Left renal cortex interstitium (tissue), 4 donors: ENCODE measurements around the gene ATXN1. TPM values are rescaled to one million over a fixed set of nuclear protein-coding genes. Genes with fewer than 3 reads are reported as not detected.

Experiments used
- DNase-seq, 4 donors: peaks; one replicate each; pipeline ENCODE4 v3.0.0-alpha.2; 2013; ENCODE audit warnings: low read depth in 4 of 4, low spot score in 2 of 4, missing footprints in 1 of 4
- polyA plus RNA-seq, 4 donors: library from polyadenylated mRNA; unstranded; fragments of 120-200 nt; gene quantifications; one replicate each; pipeline ENCODE4 v1.2.1, GENCODE V29; 2013; ENCODE audit not compliant: insufficient read length in 4 of 4

ATXN1 gene
- polyA plus RNA-seq, 4 donors = 17.0 to 23.0 (median 19.4) TPM

- no peak for DNase-seq
Measured at GRCh38 chr6:16361121-16361520, 400.1 kb downstream of the ATXN1 start.

GRCh38 chr6:16360365-16360764, 400.9 kb downstream of the ATXN1 start:
- no peak for DNase-seq

DNA sequence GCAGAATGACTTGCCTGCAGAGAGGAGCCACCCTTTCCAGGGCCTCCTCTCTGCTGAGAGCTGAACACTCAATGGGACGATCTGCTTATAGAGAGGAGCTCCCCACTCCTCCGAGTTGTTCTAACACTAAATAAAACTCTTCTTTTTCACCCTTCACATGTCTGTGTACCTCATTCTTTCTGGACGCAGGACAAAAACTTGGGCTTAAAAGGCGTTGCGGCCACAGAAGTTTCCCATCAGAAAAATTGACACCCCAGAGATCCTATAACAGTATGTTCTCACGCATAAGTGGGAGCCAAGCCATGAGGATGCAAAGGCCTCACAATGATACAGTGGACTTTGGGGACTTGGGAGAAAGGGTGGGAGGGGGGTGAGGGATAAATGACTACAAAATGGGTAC, 401.7 kb downstream of the ATXN1 start:
- no peak for DNase-seq

DNA sequence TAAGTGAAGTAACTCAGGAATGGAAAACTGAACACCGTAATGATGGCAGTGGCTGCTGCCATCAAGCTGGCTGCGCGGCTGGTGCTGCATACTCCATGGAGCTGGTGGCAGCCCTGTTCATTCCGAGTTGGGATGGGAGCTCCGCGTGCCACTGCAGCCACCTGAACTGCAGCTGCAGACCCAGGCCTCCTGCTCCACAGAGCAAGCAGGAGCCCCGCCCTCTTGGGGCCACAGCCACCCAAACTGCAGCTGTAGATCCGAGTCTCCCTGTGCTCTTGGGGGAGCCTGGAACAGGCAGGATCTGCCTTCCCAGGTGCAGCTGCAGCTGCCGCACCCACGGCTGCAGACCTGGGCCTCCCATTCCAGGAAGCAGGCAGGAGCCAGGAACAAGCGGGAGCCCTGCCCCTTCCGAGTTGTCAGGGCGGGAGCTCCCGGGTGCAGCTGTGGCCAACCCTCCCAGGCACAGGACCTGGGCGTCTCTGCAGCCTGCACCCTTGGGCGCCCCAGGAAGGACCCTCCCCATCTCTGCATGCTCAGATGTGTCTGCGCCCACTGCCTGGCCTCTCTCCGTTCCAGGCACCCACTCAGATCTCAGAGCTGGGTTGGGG, 402.6 kb downstream of the ATXN1 start:
- DNase-seq = no peak

DNA sequence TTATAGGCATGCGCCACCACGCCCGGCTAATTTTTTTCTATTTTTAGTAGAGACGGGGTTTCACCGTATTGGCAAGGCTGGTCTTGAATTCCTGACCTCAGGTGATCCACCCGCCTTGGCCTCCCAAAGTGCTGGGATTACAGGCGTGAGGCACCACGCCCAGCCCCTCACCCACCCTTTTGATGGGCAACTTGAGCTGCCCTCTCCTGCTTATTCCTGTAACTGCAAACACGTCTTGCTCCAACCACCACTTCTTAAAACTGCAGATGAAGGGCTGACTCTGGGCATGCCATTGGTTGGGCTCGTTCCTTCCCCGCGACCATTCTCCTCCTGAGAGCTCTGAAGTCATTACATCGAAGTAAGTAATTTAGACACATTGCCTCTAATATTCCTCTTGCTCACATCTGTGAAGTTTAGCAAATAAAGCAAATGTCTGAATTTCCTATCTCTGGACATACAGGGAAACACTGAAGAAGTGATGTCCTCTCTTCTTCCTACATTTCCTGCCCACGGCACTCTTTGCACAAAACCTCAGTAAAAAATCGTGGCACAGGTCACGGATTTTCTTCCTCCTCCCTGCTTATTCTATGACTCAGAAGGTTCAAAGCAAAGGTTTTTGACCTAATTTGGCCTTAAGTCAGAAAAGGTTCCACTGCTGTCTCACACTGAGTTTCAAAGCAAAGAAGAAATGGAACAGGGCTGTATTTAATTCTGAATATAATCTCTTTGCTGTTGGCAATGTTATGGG, 405.4 kb downstream of the ATXN1 start:
- DNase-seq = no peak

- DNase-seq = no peak
Measured at GRCh38 chr6:16355238-16355637, 406.0 kb downstream of the ATXN1 start.

DNA sequence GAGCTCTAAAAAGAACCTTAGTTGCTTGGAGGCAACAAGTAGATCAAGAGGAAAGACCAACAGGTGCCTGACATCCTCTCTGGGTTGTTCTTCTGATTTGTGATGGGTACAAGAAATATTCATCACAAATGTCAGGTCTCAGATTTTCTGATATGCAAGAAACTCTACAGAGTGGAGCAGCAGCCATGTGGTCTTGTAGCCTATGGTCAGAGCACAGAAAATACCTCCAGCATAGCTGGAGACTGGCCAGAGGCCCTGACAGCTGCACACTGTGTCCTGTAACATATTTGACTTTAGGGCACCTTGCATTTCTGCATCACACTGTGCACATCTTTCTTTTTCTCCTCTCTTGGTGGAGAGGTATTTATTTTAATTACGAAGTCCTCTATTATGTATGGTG, 406.6 kb downstream of the ATXN1 start:
- DNase-seq = no peak

- no peak for DNase-seq
Measured at GRCh38 chr6:16352821-16353438, 408.3 kb downstream of the ATXN1 start.

DNA sequence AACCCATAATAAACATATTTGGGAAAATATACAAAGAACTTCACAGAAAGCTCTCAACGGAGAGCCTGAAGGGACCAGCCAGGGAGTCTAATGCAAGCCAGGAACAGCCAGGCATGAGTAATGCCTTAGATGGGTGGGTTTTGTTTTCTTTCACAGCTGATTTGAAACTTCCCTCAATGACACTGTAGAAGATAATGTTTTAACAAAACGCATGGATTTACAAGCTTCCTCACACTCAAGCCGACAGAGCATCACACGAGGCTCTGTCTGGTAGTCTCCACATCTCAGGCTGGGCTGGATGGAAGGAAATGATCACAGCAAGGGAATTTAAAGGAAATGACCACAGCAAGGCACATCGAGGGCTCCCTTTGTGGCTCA, 409.0 kb downstream of the ATXN1 start:
- no peak for DNase-seq

- DNase-seq = no peak
Measured at GRCh38 chr6:16349544-16349943, 411.7 kb downstream of the ATXN1 start.

GRCh38 chr6:16346831-16347230, 414.4 kb downstream of the ATXN1 start:
- DNase-seq = no peak

- no peak for DNase-seq
Measured at GRCh38 chr6:16345449-16346330, 415.6 kb downstream of the ATXN1 start.

DNA sequence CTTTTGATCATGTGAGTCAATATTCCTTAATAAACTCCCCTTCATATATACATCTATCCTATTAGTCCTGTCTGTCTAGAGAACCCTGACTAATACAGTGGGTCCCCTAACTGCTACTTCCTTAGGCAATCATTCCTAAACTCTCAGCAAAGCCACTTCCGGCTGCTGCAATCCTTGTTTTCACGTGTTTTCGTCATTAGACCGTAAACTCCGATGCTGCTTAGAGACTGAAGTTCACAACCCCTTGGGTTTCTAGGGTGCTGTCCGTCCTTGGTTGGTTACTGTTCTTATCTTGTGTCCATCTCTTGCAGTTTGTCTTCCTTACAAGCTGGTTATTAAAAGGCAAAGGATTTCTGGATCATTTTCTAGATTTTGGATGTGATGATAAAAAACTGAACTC, 416.5 kb downstream of the ATXN1 start:
- DNase-seq = no peak

GRCh38 chr6:16343593-16343992, 417.7 kb downstream of the ATXN1 start:
- no peak for DNase-seq

DNA sequence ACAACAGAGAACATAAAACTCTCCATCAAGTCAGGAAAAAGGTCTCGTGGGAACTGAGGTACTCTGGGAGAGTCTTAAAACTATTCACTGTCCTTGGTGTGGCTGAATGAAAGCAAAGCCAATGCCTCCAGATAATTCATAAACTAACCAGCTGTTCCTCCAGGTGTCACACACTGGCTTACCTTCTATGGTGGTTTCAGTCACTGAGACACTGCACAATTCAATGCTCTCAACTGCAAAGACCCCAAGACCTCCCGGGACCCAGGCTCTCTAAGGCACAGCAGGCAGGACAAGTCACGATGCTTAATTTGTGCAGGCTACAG, 422.0 kb downstream of the ATXN1 start:
- DNase-seq = no peak

DNA sequence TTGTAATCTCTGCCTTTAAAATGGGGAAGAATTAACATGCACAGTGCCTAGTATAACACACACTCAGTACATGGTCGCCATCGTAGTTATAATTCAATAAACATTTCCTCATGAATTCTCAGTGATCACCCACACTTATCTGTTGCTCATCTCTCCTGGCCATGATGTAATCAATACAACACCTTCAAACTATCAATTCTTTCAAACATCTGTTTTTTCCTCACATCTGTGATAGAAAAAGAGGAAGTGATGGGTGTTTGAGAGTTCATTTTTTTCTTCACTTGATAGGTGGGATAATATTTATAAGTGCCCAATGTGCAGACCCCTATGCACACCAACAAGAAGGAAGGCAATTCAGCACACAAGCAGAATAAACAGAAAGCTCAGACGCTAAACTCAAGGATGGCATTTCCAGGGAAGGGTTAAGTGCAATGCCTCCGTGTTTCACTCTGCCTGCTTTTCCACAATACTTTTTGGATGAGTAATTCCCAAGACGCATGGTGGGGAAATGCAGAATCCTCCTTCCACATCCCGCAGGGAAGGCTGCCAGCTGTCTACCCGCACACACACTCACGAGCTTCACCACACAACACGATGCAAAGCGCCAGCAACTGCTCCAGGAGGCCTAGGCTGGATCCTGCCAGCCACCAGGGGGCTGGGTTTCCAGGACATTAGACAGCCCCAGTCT, 422.5 kb downstream of the ATXN1 start:
- no peak for DNase-seq

DNA sequence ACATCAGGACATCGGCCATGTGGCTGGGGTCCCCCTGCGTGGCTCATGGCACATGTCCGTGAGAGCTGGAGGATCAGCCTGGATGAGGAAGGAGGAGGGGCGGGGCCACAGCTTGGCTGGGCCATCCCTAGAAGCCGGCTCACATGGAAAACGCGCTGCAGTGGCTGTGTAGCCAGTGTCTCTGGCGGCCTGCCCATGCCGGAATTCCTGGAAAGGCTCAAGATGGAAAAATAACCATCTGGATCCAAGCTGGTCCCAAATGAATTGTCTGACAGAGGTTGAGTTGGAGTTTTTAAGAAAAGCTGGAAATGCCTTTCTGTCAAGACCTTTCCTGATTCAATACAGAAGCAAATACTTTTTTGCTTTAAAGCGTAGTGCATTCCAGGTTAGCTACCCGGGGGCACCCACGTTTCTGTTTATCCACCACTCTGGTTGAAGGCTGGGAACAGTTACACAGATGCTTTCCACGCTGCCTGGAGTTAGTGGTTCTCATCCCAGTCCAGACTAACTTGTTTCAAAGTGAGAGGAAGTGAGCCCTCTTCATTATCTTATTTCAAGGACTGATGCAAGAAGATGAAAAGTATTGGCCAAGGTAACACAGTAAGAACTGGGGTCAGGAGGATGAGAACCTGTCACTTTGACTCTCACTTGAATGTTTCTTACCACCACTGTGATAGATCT, 423.8 kb downstream of the ATXN1 start:
- DNase-seq = peak in 3 of 4 donors; percentile 66 to 78 (median 68)

DNA sequence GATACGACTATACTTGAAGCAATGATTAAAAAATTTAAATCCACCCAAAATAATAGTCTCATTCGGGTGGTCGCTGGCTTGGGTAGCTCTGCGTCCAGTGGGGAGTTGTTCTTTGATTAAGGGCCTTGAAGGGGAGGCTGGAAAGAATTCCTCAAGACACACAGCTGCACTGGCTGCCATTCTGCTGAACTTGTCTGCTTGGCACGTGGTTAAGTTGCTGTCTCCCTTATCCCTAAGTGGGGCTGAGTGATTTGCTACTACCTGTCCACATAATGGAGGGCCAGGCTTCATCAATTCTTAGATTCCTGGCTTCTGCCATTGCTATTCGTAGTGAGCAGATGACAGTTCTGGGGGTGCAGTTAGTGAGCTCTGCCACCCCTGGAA, 424.4 kb downstream of the ATXN1 start:
- DNase-seq = no peak

DNA sequence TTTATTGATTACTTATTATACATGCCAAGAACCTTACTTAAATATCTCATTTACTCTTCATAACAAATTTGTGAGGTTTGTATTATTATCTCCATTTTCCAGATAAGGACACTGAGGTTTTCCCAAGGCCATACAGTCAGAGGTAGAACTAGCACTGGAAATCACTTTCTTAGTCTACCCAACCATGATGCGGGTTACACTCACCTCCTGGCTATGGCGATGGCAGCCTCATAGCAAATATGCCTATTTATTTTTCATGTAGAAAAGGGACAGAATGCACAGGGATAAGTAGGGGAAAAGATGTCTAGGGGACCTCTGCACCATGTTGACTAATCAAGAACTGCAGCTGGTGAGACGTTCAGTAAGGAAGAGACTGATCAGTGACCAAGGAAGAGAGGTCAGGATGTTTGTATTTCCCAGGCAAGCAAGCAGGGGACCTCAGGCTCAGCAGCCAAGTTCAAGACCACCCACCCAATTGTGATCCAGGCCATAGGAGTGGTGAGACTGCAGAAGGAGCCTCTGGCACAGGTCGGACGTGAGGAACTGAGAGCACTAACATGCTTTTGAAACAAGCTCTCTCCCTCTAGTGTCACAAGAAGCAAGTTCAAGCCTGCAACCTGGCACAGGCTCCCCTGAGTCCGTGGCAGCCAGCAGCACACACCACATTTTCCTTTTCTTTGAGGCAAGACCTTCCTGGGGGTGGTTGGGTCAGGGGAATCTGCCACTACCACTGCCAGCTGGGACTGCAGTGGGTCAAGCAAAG, 425.0 kb downstream of the ATXN1 start:
- no peak for DNase-seq
